HL-60/S4 treated with phorbol 12-myristate 13-acetate at 8.2 ng/mL for 4 days and 3 days (cell line): ENCODE results near the gene FOS.

Experiments used
- in situ Hi-C: fragments of 300-500 bp; cut with MboI; formaldehyde crosslinking; loops from 2 replicates; pipeline ENCODE4 v1.15.0; 2022; ENCODE audit warnings: low sequenced_read_pairs

The FOS gene

GRCh38 chr14:75249958-75250336, 28.7 kb upstream of the FOS start:
- in situ Hi-C loops, result no loop called here

GRCh38 chr14:75250800-75251199, 27.8 kb upstream of the FOS start:
- in situ Hi-C loops, result no loop called here

- in situ Hi-C loops, result no loop called here
These were observed 26.3 kb upstream of the FOS start for GRCh38 chr14:75252254-75252837.

GRCh38 chr14:75254381-75254822, 24.2 kb upstream of the FOS start:
- in situ Hi-C loops, result no loop called here

GRCh38 chr14:75254901-75255584, 23.6 kb upstream of the FOS start:
- in situ Hi-C loops, result no loop called here

GRCh38 chr14:75258079-75258802, 20.4 kb upstream of the FOS start:
- in situ Hi-C loops, result no loop called here

- in situ Hi-C loops, result no loop called here
These were observed 19.7 kb upstream of the FOS start for GRCh38 chr14:75258803-75259509.

- in situ Hi-C loops, result no loop called here
These were observed 19.1 kb upstream of the FOS start for GRCh38 chr14:75259510-75259855.

- in situ Hi-C loops, result no loop called here
These were observed 18.4 kb upstream of the FOS start for GRCh38 chr14:75260025-75260763.

- in situ Hi-C loops, result no loop called here
These were observed 16.8 kb upstream of the FOS start for GRCh38 chr14:75261820-75262219.

- in situ Hi-C loops, result no loop called here
These were observed 16.0 kb upstream of the FOS start for GRCh38 chr14:75262641-75263040.

GRCh38 chr14:75264036-75264435, 14.6 kb upstream of the FOS start:
- in situ Hi-C loops, result no loop called here

GRCh38 chr14:75267141-75267721, 11.4 kb upstream of the FOS start:
- in situ Hi-C loops, result no loop called here

GRCh38 chr14:75268633-75269550, 9.7 kb upstream of the FOS start:
- in situ Hi-C loops, result no loop called here

GRCh38 chr14:75271514-75271913, 7.1 kb upstream of the FOS start:
- in situ Hi-C loops, result no loop called here

GRCh38 chr14:75273272-75274049, 5.2 kb upstream of the FOS start:
- in situ Hi-C loops, result no loop called here

- in situ Hi-C loops, result no loop called here
These were observed 4.4 kb upstream of the FOS start for GRCh38 chr14:75274050-75274898.
